Effector memory CD4-positive, alpha-beta T cell (primary cell): Measurements from ENCODE around the gene GLCCI1.
"Not testable (repeated sequence)": the region's sequence is repeated elsewhere in the genome, so short reads cannot be mapped to it uniquely, and the experiment has no call there.

Experiments used
- DNase-seq, 3 donors: peaks; one replicate each; pipeline ENCODE4 v3.0.0-alpha.2; 2020
- H3K27ac ChIP-seq: 2 replicates; pipeline ENCODE4 v1.7.0; 2013; ENCODE audit warnings: mild to moderate bottlenecking, low read length, moderate library complexity; ENCODE audit not compliant: insufficient read depth, poor library complexity, severe bottlenecking
- H3K27me3 ChIP-seq: replicated peaks from 2 replicates; pipeline ENCODE4 v1.7.0; 2013; ENCODE audit warnings: mild to moderate bottlenecking, low read length; ENCODE audit not compliant: insufficient read depth, control insufficient read depth, poor library complexity, severe bottlenecking
- H3K36me3 ChIP-seq: 2 replicates; pipeline ENCODE4 v1.7.0; 2013; ENCODE audit warnings: mild to moderate bottlenecking, low read length, moderate library complexity; ENCODE audit not compliant: control insufficient read depth, insufficient read depth
- H3K4me1 ChIP-seq: 2 replicates; pipeline ENCODE4 v1.7.0; 2013; ENCODE audit warnings: low read length, mild to moderate bottlenecking; ENCODE audit not compliant: control insufficient read depth, insufficient read depth, poor library complexity, severe bottlenecking
- H3K4me3 ChIP-seq: 2 replicates; pipeline ENCODE4 v1.7.0; 2013; ENCODE audit warnings: low read length, low read depth, mild to moderate bottlenecking; ENCODE audit not compliant: insufficient read depth, poor library complexity, severe bottlenecking
- H3K9me3 ChIP-seq: 2 replicates; pipeline ENCODE4 v1.7.0; 2013; ENCODE audit warnings: mild to moderate bottlenecking, low read length, moderate library complexity; ENCODE audit not compliant: control insufficient read depth

The GLCCI1 gene

DNA sequence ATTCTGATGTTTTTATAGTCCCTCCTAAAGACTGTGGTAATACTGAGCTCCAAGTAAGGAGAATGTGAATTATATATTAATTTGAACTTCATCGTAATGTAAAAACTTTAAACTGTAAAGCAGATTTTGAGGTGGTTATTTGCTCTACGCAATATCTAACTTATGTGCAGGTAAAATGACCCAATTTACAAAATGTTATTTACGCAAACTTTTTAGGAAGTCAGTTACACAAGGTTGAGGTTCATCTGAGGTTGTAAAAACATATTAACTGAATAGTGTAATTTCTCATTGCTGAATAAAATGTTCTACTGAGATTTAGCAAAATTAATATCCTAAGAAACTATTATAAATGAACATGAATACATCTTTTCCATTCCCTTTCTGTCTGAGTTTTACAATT lies 15.8 kb downstream of the GLCCI1 start:
- H3K27me3 ChIP-seq = no peaks in the 10 kb centered on the region
- DNase-seq = no peak
- H3K36me3 ChIP-seq = no peaks in the 10 kb centered on the region
- H3K4me1 ChIP-seq = peaks cover 6% of the 10 kb centered on the region
- H3K4me3 ChIP-seq = no peak overlapping the region
- no peaks in the 10 kb centered on the region for H3K9me3 ChIP-seq
- H3K27ac ChIP-seq = no peak overlapping the region

DNA sequence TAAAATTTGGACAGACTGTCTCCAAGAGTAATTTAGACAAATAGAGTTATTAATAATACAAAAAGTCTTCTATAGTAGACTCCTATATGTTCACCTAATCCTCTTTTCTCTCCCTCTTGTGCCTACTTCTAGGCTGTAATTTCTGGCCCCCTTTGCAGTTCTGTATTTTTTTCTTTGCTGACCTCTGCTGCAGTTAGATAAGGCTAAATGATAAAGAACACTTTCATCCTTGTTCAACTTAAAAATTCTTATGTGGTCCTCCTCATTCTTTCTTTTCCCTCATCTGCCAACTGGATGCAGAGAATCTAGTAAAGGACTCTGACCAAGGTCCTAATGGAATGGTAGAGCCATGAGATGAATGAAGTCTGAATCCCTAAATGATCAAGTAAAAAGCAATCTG lies 20.1 kb downstream of the GLCCI1 start:
- no peaks in the 10 kb centered on the region for H3K36me3 ChIP-seq
- peaks cover 4% of the 10 kb centered on the region for H3K9me3 ChIP-seq
- no peak for DNase-seq
- no peak overlapping the region for H3K4me3 ChIP-seq
- no peaks in the 10 kb centered on the region for H3K27me3 ChIP-seq
- peaks cover 6% of the 10 kb centered on the region for H3K4me1 ChIP-seq
- H3K27ac ChIP-seq = no peak overlapping the region

DNA sequence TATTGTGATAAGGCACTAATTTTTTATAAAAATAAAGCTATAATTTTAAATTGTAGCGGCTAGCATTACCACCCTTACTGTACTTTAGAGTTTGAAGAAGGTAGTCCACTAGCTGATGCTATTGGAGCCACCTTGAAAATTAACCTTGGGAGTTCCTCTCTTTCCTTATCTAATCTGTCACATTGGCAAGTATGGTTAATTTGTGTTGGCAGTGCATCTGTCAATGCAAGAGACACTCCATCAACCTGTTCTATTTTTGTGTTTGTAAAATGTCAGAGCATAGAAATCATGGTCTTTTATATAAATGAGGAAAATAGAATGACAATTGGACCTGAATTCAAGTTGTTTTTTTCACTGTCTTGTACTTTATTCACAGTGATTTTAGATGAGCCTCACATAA lies 20.5 kb downstream of the GLCCI1 start:
- H3K9me3 ChIP-seq = peaks cover 4% of the 10 kb centered on the region
- H3K36me3 ChIP-seq = no peaks in the 10 kb centered on the region
- DNase-seq = no peak
- H3K27ac ChIP-seq = peak overlapping the region; percentile 22
- peaks cover 6% of the 10 kb centered on the region for H3K4me1 ChIP-seq
- H3K27me3 ChIP-seq = no peaks in the 10 kb centered on the region
- H3K4me3 ChIP-seq = no peak overlapping the region

DNA sequence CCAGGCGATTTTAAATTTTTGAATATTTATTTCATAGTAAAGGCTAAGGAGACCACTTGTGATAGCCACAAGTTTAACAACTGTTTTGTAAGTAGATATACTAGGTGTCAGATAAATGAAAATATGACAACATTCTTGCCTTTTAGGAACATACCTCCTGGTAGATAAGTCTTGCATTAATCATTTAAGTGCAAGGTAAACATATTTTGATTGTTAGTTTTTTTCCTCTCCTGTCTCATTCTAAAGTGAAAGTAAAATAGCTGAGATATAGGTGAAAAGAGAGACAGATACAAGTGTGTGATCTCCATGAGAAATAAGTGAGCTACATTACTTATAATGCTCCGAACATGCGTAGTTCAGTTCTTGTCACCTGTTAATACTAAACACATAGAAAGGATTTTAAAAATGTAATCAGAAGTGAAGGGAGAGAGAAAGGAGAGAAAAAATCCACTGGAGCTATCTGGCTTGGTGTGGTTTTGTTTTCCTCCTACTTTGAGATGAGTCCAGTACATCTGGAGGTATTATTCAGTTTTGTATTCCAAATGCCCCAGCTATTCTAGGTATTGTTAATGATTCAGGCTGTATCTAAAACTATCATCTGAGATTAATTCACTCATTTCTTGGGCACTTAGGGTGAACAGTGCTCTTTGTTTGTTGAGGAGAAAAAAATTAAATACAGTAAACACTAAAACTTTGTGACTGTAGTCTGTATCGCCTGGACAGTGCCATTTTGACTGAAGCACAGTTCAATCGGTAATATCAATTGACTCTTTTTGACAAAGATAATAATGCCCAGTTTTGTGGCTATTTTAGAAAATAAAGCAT lies 21.2 kb downstream of the GLCCI1 start:
- peak overlapping the region; percentile 24 for H3K4me3 ChIP-seq
- H3K4me1 ChIP-seq = peaks cover 6% of the 10 kb centered on the region
- no peaks in the 10 kb centered on the region for H3K36me3 ChIP-seq
- peaks cover 4% of the 10 kb centered on the region for H3K9me3 ChIP-seq
- peak overlapping the region; percentile 22 for H3K27ac ChIP-seq
- no peaks in the 10 kb centered on the region for H3K27me3 ChIP-seq
- no peak for DNase-seq

DNA sequence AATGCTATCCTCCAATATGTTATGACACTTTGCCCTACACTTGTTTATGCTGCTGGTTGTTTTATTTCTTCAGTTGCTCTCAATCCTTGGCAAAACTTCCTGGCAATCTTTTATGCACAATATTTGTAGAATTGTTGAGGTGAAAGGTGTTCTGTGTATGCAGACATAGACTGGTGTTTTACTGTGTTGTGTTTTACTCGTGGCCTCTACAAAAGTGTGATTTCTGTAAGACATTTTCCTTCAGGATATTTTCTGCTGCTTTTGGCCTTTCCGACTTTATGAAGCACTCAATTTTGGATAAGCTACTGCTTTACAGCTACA lies 21.8 kb downstream of the GLCCI1 start:
- Histone ChIP-seq H3K9me3 (peaks cover 4% of the 10 kb centered on the region), H3K4me3 (no peak overlapping the region), H3K36me3 (no peaks in the 10 kb centered on the region), H3K4me1 (peaks cover 6% of the 10 kb centered on the region), H3K27ac (no peak overlapping the region), H3K27me3 (no peaks in the 10 kb centered on the region)
- no peak for DNase-seq

DNA sequence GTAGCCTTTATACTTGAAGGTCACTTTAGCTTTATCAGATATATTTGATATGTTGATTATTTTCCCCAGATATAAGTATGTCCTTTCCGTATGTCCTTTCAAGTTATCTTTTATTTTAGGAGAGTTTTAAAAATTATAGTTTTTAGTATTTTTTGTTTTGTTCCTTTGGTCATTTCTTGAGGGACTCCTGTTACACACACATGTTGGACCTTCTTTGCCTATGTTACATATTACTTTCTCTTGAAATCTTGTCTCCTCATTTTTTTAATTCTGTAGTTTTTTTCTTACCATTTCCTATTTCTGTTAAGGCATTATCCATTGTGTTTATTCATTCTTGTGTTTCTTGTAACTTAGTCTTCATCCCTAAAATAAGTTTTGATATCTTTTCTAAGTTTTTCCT lies 23.9 kb downstream of the GLCCI1 start:
- peaks cover 4% of the 10 kb centered on the region for H3K9me3 ChIP-seq

DNA sequence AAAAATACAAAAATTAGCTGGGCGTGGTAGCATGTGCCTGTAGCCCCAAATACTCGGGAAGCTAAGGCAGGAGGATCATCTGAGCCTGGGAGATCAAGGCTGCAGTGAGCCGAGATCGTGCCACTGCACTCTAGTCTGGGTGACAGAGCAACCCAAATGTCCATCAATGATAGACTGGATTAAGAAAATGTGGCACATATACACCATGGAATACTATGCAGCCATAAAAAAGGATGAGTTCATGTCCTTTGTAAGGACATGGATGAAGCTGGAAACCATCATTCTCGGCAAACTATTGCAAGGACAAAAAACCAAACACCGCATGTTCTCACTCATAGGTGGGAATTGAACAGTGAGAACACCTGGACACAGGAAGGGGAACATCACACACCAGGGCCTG lies 26.8 kb downstream of the GLCCI1 start:
- not testable (repeated sequence) for H3K4me1 ChIP-seq, H3K36me3 ChIP-seq, H3K4me3 ChIP-seq, DNase-seq, H3K27ac ChIP-seq, H3K27me3 ChIP-seq, H3K9me3 ChIP-seq

More for the DNA sequence above, 23.9 kb downstream of the GLCCI1 start:
- no peaks in the 10 kb centered on the region for H3K27me3 ChIP-seq
- H3K27ac ChIP-seq = no peak overlapping the region
- peaks cover 6% of the 10 kb centered on the region for H3K4me1 ChIP-seq
- DNase-seq = no peak
- no peak overlapping the region for H3K4me3 ChIP-seq
- H3K36me3 ChIP-seq = no peaks in the 10 kb centered on the region

DNA sequence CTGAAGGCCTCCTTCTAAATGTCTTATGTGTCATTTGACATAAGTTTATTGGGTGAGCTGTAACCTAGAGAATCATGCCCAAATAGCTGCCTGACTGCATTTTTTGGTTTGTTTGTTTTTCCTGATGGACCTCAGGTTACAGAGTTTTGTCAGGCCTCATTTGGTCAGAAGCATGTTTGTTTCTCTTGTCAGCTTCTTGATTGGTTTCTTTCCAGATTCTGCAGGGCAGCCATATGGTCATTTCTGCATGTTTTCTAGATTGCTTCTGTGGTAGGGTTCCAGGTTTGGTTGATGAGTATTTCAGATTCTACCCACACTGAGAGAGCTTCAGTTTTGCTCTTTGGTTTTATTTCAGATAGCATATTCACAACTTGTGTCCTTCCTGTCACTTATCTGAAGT lies 28.0 kb downstream of the GLCCI1 start:
- no peak for DNase-seq

DNA sequence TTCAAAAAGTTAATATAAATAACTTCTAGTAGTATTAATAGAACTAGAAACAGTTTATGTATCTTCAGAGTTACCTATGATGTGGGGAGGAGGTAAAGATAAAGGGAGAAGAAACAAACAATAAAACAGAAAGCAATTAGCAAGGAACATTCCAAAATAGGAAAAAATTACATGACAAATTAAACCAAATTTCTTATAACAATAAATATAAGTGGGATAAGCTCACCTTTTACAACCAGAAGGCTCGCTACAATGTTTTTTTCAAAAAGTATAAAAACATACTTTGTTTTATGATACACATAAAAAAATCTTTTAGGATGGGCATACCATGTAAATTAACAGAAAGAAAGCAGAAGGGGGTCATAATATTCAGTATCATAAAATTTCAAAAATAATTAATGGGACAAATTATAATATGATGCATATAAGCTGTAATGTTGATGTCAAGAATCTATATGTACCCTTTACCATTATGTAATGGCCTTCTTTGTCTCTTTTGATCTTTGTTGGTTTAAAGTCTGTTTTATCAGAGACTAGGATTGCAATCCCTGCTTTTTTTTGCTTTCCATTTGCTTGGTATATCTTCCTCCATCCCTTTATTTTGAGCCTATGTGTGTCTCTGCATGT lies 31.8 kb downstream of the GLCCI1 start:
- no peak for DNase-seq
- Histone ChIP-seq H3K4me3 (no peak overlapping the region), H3K36me3 (no peaks in the 10 kb centered on the region), H3K27ac (no peak overlapping the region), H3K27me3 (no peaks in the 10 kb centered on the region), H3K9me3 (no peaks in the 10 kb centered on the region), H3K4me1 (no peaks in the 10 kb centered on the region)

More for the DNA sequence above, 28.0 kb downstream of the GLCCI1 start:
- Histone ChIP-seq H3K27me3 (no peaks in the 10 kb centered on the region), H3K36me3 (no peaks in the 10 kb centered on the region), H3K4me3 (no peak overlapping the region), H3K27ac (no peak overlapping the region), H3K9me3 (peaks cover 4% of the 10 kb centered on the region), H3K4me1 (no peaks in the 10 kb centered on the region)

DNA sequence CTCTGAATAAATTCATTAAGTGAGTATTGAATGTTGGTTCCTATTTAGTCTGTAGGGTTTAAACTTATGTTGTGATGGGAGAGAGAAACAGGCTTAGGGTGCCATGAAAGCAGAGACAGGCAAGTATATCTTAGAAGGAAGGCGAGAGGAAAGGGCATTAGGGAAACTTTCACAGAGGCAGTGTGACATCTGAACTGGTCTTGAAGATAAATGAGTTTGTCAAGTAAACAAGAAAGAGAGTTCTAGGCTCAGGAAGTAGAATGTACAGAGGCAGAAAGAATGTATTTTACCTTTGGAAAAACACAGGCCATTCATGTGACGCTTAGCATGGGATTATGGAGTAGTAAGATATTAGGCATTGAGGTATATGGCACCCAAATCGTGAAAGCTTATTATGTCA lies 34.5 kb downstream of the GLCCI1 start:
- no peak overlapping the region for H3K27ac ChIP-seq
- no peak overlapping the region for H3K4me3 ChIP-seq
- H3K27me3 ChIP-seq = no peaks in the 10 kb centered on the region
- H3K9me3 ChIP-seq = no peaks in the 10 kb centered on the region
- no peaks in the 10 kb centered on the region for H3K4me1 ChIP-seq
- peaks cover 12% of the 10 kb centered on the region for H3K36me3 ChIP-seq
- DNase-seq = no peak
